ENCODE results near the gene MTM1.

MTM1 gene

GRCh38 chrX:150548684-150549083 lies 19.7 kb upstream of the MTM1 start:
- DNase-seq: peak in 1 of 2 donors; percentile 28

- DNase-seq: no peak
Observed at GRCh38 chrX:150551963-150552362, 16.5 kb upstream of the MTM1 start.

- no peak for DNase-seq
Observed at GRCh38 chrX:150558424-150558823, 10.0 kb upstream of the MTM1 start.

GRCh38 chrX:150564838-150565237 lies 3.6 kb upstream of the MTM1 start:
- no peak for DNase-seq

GRCh38 chrX:150565551-150565950 lies 2.9 kb upstream of the MTM1 start:
- DNase-seq: no peak

- DNase-seq: no peak
Observed at GRCh38 chrX:150566734-150567182, 1.7 kb upstream of the MTM1 start.

GRCh38 chrX:150567645-150568319 lies 639 bp upstream of the MTM1 start:
- DNase-seq: no peak

GRCh38 chrX:150569155-150569477 lies 695 bp downstream of the MTM1 start:
- DNase-seq: peak in 1 of 2 donors; percentile 68

GRCh38 chrX:150570512-150570911 lies 2.1 kb downstream of the MTM1 start:
- no peak for DNase-seq

GRCh38 chrX:150572206-150572605 lies 3.8 kb downstream of the MTM1 start:
- no peak for DNase-seq

- no peak for DNase-seq
Observed at GRCh38 chrX:150573106-150573505, 4.7 kb downstream of the MTM1 start.

- no peak for DNase-seq
Observed at GRCh38 chrX:150573702-150574101, 5.3 kb downstream of the MTM1 start.

GRCh38 chrX:150574559-150575418 lies 6.4 kb downstream of the MTM1 start:
- DNase-seq: peak; percentile 28 to 35

GRCh38 chrX:150575419-150575814 lies 7.0 kb downstream of the MTM1 start:
- no peak for DNase-seq

GRCh38 chrX:150577174-150577573 lies 8.8 kb downstream of the MTM1 start:
- DNase-seq: no peak

GRCh38 chrX:150581093-150581775 lies 12.8 kb downstream of the MTM1 start:
- DNase-seq: no peak

- no peak for DNase-seq
Observed at GRCh38 chrX:150582338-150582948, 14.0 kb downstream of the MTM1 start.

GRCh38 chrX:150587585-150588503 lies 19.4 kb downstream of the MTM1 start:
- no peak for DNase-seq

- no peak for DNase-seq
Observed at GRCh38 chrX:150594584-150594983, 26.2 kb downstream of the MTM1 start.

- DNase-seq: no peak
Observed at GRCh38 chrX:150599226-150599625, 30.8 kb downstream of the MTM1 start.

GRCh38 chrX:150602296-150602695 lies 33.9 kb downstream of the MTM1 start:
- no peak for DNase-seq

GRCh38 chrX:150602743-150603142 lies 34.3 kb downstream of the MTM1 start:
- no peak for DNase-seq

Measured in inflammatory macrophage (primary cell).